Measurements from ENCODE around the gene NEK9. TPM values are rescaled to one million over a fixed set of nuclear protein-coding genes. Genes with fewer than 3 reads are reported as not detected.

Gene NEK9
- total RNA-seq, 1 donor from 2014 or later: 26.3 TPM

- no peaks in the 10 kb centered on the region for H3K27me3 ChIP-seq (ENCODE audit: control insufficient read depth, insufficient read depth, low read length)
- H3K36me3 ChIP-seq (ENCODE audit: control insufficient read depth, insufficient read depth, low read length): peaks cover 1% of the 10 kb centered on the region
- TF ChIP-seq CTCF (IDR thresholded peaks at IDR 0.05; ENCODE audit: insufficient read depth, low read length, severe bottlenecking): no peak
- no peak for FAIRE-seq
- peak; percentile 7 for DNase-seq (ENCODE audit: low read depth)
- H3K4me3 ChIP-seq (ENCODE audit: low read depth, low read length): peak overlapping the region; percentile 69
Measured at GRCh38 chr14:75126121-75126544, 715 bp downstream of the NEK9 start.

GRCh38 chr14:75125617-75126016 is 1.2 kb downstream of the NEK9 start:
- peak; percentile 50 for DNase-seq (ENCODE audit: low read depth)
- no peak for FAIRE-seq
- Histone ChIP-seq H3K36me3 (ENCODE audit: control insufficient read depth, insufficient read depth, low read length) (no peaks in the 10 kb centered on the region), H3K27me3 (ENCODE audit: control insufficient read depth, insufficient read depth, low read length) (no peaks in the 10 kb centered on the region), H3K4me3 (ENCODE audit: low read depth, low read length) (peak overlapping the region; percentile 69)
- no peak for TF ChIP-seq CTCF (IDR thresholded peaks at IDR 0.05; ENCODE audit: insufficient read depth, low read length, severe bottlenecking)

GRCh38 chr14:75123991-75124390 is 2.9 kb downstream of the NEK9 start:
- peaks cover 1% of the 10 kb centered on the region for H3K36me3 ChIP-seq (ENCODE audit: control insufficient read depth, insufficient read depth, low read length)
- FAIRE-seq: no peak
- TF ChIP-seq CTCF (IDR thresholded peaks at IDR 0.05; ENCODE audit: insufficient read depth, low read length, severe bottlenecking): no peak
- DNase-seq (ENCODE audit: low read depth): peak; percentile 88
- no peak overlapping the region for H3K4me3 ChIP-seq (ENCODE audit: low read depth, low read length)
- H3K27me3 ChIP-seq (ENCODE audit: control insufficient read depth, insufficient read depth, low read length): no peaks in the 10 kb centered on the region

GRCh38 chr14:75121552-75121951 is 5.3 kb downstream of the NEK9 start:
- no peak for FAIRE-seq
- Histone ChIP-seq H3K4me3 (ENCODE audit: low read depth, low read length) (no peak overlapping the region), H3K36me3 (ENCODE audit: control insufficient read depth, insufficient read depth, low read length) (peaks cover 4% of the 10 kb centered on the region), H3K27me3 (ENCODE audit: control insufficient read depth, insufficient read depth, low read length) (no peaks in the 10 kb centered on the region)
- no peak for TF ChIP-seq CTCF (IDR thresholded peaks at IDR 0.05; ENCODE audit: insufficient read depth, low read length, severe bottlenecking)
- no peak for DNase-seq (ENCODE audit: low read depth)

GRCh38 chr14:75120541-75121291 is 6.1 kb downstream of the NEK9 start:
- Histone ChIP-seq H3K27me3 (ENCODE audit: control insufficient read depth, insufficient read depth, low read length) (no peaks in the 10 kb centered on the region), H3K36me3 (ENCODE audit: control insufficient read depth, insufficient read depth, low read length) (peaks cover 7% of the 10 kb centered on the region), H3K4me3 (ENCODE audit: low read depth, low read length) (no peak overlapping the region)
- DNase-seq (ENCODE audit: low read depth) (peak; percentile 27), FAIRE-seq (no peak)
- no peak for TF ChIP-seq CTCF (IDR thresholded peaks at IDR 0.05; ENCODE audit: insufficient read depth, low read length, severe bottlenecking)

- FAIRE-seq (no peak), DNase-seq (ENCODE audit: low read depth) (peak; percentile 13)
- TF ChIP-seq CTCF (IDR thresholded peaks at IDR 0.05; ENCODE audit: insufficient read depth, low read length, severe bottlenecking): no peak
- Histone ChIP-seq H3K36me3 (ENCODE audit: control insufficient read depth, insufficient read depth, low read length) (peaks cover 7% of the 10 kb centered on the region), H3K4me3 (ENCODE audit: low read depth, low read length) (no peak overlapping the region), H3K27me3 (ENCODE audit: control insufficient read depth, insufficient read depth, low read length) (no peaks in the 10 kb centered on the region)
Measured at GRCh38 chr14:75119056-75119455, 7.8 kb downstream of the NEK9 start.
